IMR-90 (cell line): ENCODE data around the gene ZBTB7B. TPM values are rescaled to one million over a fixed set of nuclear protein-coding genes. Genes with fewer than 3 reads are reported as not detected.

ENCODE experiments used
- ATAC-seq: fragments of 200-7000 bp; cut with Tn5 transposase; 2 replicates; pipeline ENCODE4 v1.9.1; 2020; ENCODE audit warnings: low read depth, mild to moderate bottlenecking, moderate library complexity
- BruUV-seq: library from RNA; stranded (reverse); fragments of 400-500 nt; replicated peaks from 2 replicates; lab custom pipeline; 2021; lab: Mats Ljungman, UMichigan
- CTCF ChIA-PET: fragments of 300-600 bp; formaldehyde crosslinking; extraction: SDS; loops from one replicate; lab custom pipeline; 2021; ENCODE audit warnings: antibody characterized with exemption; lab: Yijun Ruan, JAX
- POLR2A ChIA-PET: fragments of 300-600 bp; sonication (Branson Sonifier 250); formaldehyde crosslinking; loops from one replicate; lab custom pipeline; 2022; ENCODE audit warnings: antibody characterized with exemption; ENCODE audit not compliant: unreplicated experiment; lab: Charles Lee
- DNase-seq: peaks from one replicate; pipeline ENCODE4 v3.0.0; 2013
- H2AFZ ChIP-seq: replicated peaks from 2 replicates; pipeline ENCODE3; 2013; ENCODE audit warnings: low read length, mild to moderate bottlenecking; ENCODE audit not compliant: poor library complexity
- H2AK5ac ChIP-seq: 2 replicates; pipeline ENCODE4 v1.6.1; 2013; ENCODE audit warnings: low read depth, low read length, inconsistent platforms
- H2AK9ac ChIP-seq: replicated peaks from 2 replicates; pipeline ENCODE3; 2013; ENCODE audit warnings: mild to moderate bottlenecking, low read depth, low read length, moderate library complexity; ENCODE audit not compliant: poor library complexity
- H2BK120ac ChIP-seq: 2 replicates; pipeline ENCODE4 v1.6.1; 2013; ENCODE audit warnings: low read depth, low read length, inconsistent platforms
- H2BK15ac ChIP-seq: 3 replicates; pipeline ENCODE4 v1.6.1; 2013; ENCODE audit warnings: low read depth, low read length, inconsistent platforms
- H2BK20ac ChIP-seq: 2 replicates; pipeline ENCODE4 v1.6.1; 2013; ENCODE audit warnings: low read depth, mild to moderate bottlenecking, inconsistent platforms, low read length, moderate library complexity
- H2BK5ac ChIP-seq: 2 replicates; pipeline ENCODE4 v1.6.1; 2013; ENCODE audit warnings: mild to moderate bottlenecking, low read depth, low read length, inconsistent platforms; ENCODE audit not compliant: poor library complexity, severe bottlenecking
- H3K14ac ChIP-seq: replicated peaks from 2 replicates; pipeline ENCODE4 v1.6.1; 2013; ENCODE audit warnings: low read depth, low read length, inconsistent platforms
- H3K18ac ChIP-seq: 2 replicates; pipeline ENCODE4 v1.6.1; 2013; ENCODE audit warnings: low read depth, low read length, control low read depth
- H3K23ac ChIP-seq: 2 replicates; pipeline ENCODE4 v1.6.1; 2013; ENCODE audit warnings: low read depth, low read length, inconsistent platforms
- H3K27ac ChIP-seq: 2 replicates; pipeline ENCODE4 v1.5.1; 2013; ENCODE audit warnings: mild to moderate bottlenecking, control low read depth, low read length; ENCODE audit not compliant: insufficient read depth
- H3K27me3 ChIP-seq: 2 replicates; pipeline ENCODE4 v1.6.1; 2013; ENCODE audit warnings: low read length; ENCODE audit not compliant: control insufficient read depth, insufficient read depth
- H3K36me3 ChIP-seq: 2 replicates; pipeline ENCODE4 v1.6.1; 2013; ENCODE audit warnings: low read length, mixed read lengths; ENCODE audit not compliant: control insufficient read depth, insufficient read depth
- H3K4ac ChIP-seq: 2 replicates; pipeline ENCODE4 v1.6.1; 2013; ENCODE audit warnings: low read depth, low read length, inconsistent platforms
- H3K4me1 ChIP-seq: 2 replicates; pipeline ENCODE4 v1.6.1; 2013; ENCODE audit warnings: low read length, mixed read lengths; ENCODE audit not compliant: control insufficient read depth, insufficient read depth
- H3K4me2 ChIP-seq: 2 replicates; pipeline ENCODE4 v1.6.1; 2013; ENCODE audit warnings: low read depth, mild to moderate bottlenecking, control low read depth, low read length, moderate library complexity
- H3K4me3 ChIP-seq: 2 replicates; pipeline ENCODE4 v1.5.1; 2013; ENCODE audit warnings: low read depth, mild to moderate bottlenecking, control low read depth, low read length, moderate library complexity; ENCODE audit not compliant: insufficient read depth
- H3K56ac ChIP-seq: 2 replicates; pipeline ENCODE4 v1.6.1; 2013; ENCODE audit warnings: low read length, inconsistent platforms; ENCODE audit not compliant: insufficient read depth; ENCODE audit errors: extremely low read depth
- H3K79me1 ChIP-seq, 2 experiments: 2 replicates each; pipeline ENCODE4 v1.6.1; 2013; ENCODE audit warnings: low read length in 2 of 2, inconsistent platforms in 1 of 2, low read depth in 1 of 2
- H3K9ac ChIP-seq: 2 replicates; pipeline ENCODE4 v1.6.1; 2013; ENCODE audit warnings: low read depth, low read length, control low read depth
- H3K9me1 ChIP-seq: 2 replicates; pipeline ENCODE4 v1.6.1; 2013; ENCODE audit warnings: low read length, inconsistent platforms; ENCODE audit not compliant: insufficient read depth
- H3K9me3 ChIP-seq: 2 replicates; pipeline ENCODE4 v1.6.1; 2013; ENCODE audit warnings: low read length; ENCODE audit not compliant: control insufficient read depth, insufficient read depth
- H4K20me1 ChIP-seq: 2 replicates; pipeline ENCODE4 v1.6.1; 2013; ENCODE audit warnings: low read length, inconsistent platforms; ENCODE audit not compliant: insufficient read depth
- H4K5ac ChIP-seq: 2 replicates; pipeline ENCODE4 v1.6.1; 2013; ENCODE audit warnings: mild to moderate bottlenecking, low read depth, low read length, control low read depth
- H4K8ac ChIP-seq, 2 experiments: 2 replicates each; pipeline ENCODE4 v1.6.1; 2013; ENCODE audit warnings: low read depth in 2 of 2, low read length in 2 of 2, control low read depth in 1 of 2, inconsistent platforms in 1 of 2
- H4K91ac ChIP-seq: 2 replicates; pipeline ENCODE4 v1.6.1; 2013; ENCODE audit warnings: low read depth, low read length, inconsistent platforms; ENCODE audit not compliant: insufficient read depth
- BHLHE40 ChIP-seq: fragments of 150-350 bp; IDR thresholded peaks from 2 replicates; pipeline ENCODE4 v1.6.1; 2016; ENCODE audit warnings: mild to moderate bottlenecking, low read depth, low read length
- CEBPB ChIP-seq: IDR thresholded peaks from 2 replicates; pipeline ENCODE4 v1.6.1; 2012; ENCODE audit warnings: low read depth, low read length, improper control_type of control experiment
- CHD1 ChIP-seq: IDR thresholded peaks from 2 replicates; pipeline ENCODE4 v1.6.1; 2012; ENCODE audit warnings: low read depth, low read length, improper control_type of control experiment
- ELK1 ChIP-seq: fragments of 150-350 bp; IDR thresholded peaks from 2 replicates; pipeline ENCODE4 v1.6.1; 2016; ENCODE audit warnings: low read depth, mild to moderate bottlenecking, low read length, moderate library complexity, borderline replicate concordance
- FOS ChIP-seq: fragments of 150-350 bp; IDR thresholded peaks from 2 replicates; pipeline ENCODE4 v1.6.1; 2016; ENCODE audit warnings: low read depth, low read length
- MAFK ChIP-seq: IDR thresholded peaks from 2 replicates; pipeline ENCODE4 v1.6.1; 2012; ENCODE audit warnings: low read depth, low read length, improper control_type of control experiment
- MAZ ChIP-seq: IDR thresholded peaks from 2 replicates; pipeline ENCODE4 v1.6.1; 2012; ENCODE audit warnings: low read depth, mild to moderate bottlenecking, low read length, improper control_type of control experiment, moderate library complexity, borderline replicate concordance
- MXI1 ChIP-seq: IDR thresholded peaks from 2 replicates; pipeline ENCODE4 v1.6.1; 2012; ENCODE audit warnings: low read depth, mild to moderate bottlenecking, low read length, moderate library complexity, borderline replicate concordance
- NFE2L2 ChIP-seq: fragments of 150-350 bp; IDR thresholded peaks from 2 replicates; pipeline ENCODE4 v1.6.1; 2016; ENCODE audit warnings: low read depth, mild to moderate bottlenecking, low read length
- POLR2A ChIP-seq: IDR thresholded peaks from 2 replicates; pipeline ENCODE4 v1.6.1; 2012; ENCODE audit warnings: mild to moderate bottlenecking, low read depth, low read length
- RAD21 ChIP-seq: IDR thresholded peaks from 2 replicates; pipeline ENCODE4 v1.6.1; 2012; ENCODE audit warnings: low read length, improper control_type of control experiment
- RCOR1 ChIP-seq: IDR thresholded peaks from 2 replicates; pipeline ENCODE4 v1.6.1; 2012; ENCODE audit warnings: mild to moderate bottlenecking, low read length, improper control_type of control experiment; ENCODE audit not compliant: insufficient replicate concordance
- RFX5 ChIP-seq: IDR thresholded peaks from 2 replicates; pipeline ENCODE4 v1.8.0; 2012; ENCODE audit warnings: low read depth, mild to moderate bottlenecking, low read length, moderate library complexity
- SMC3 ChIP-seq: fragments of 150-350 bp; IDR thresholded peaks from 2 replicates; pipeline ENCODE4 v1.6.1; 2016; ENCODE audit warnings: low read depth, mild to moderate bottlenecking, antibody characterized with exemption, low read length, moderate library complexity
- USF2 ChIP-seq: fragments of 150-350 bp; IDR thresholded peaks from 2 replicates; pipeline ENCODE4 v1.6.1; 2017; ENCODE audit warnings: mild to moderate bottlenecking, antibody characterized with exemption, low read length, low read depth
- WGBS, 2 experiments: methylation state at CpG; one replicate each; pipeline versions ENCODE4 v1.1.5 to v1.1.7; 2013; ENCODE audit warnings: missing lambda C conversion rate in 2 of 2; ENCODE audit not compliant: insufficient read length in 1 of 2; ENCODE audit errors: extremely low coverage in 2 of 2; 5-methylcytosine and 5-hydroxymethylcytosine counted together
- dilution Hi-C: fragments of 300-500 bp; cut with HindIII; formaldehyde crosslinking; loops from one replicate; pipeline ENCODE4 v1.14.3; 2018; ENCODE audit warnings: low sequenced_read_pairs; ENCODE audit not compliant: unreplicated experiment
- in situ Hi-C: fragments of 300-500 bp; cut with MboI; formaldehyde crosslinking; loops from 3 replicates; pipeline ENCODE4 v1.14.3; 2019; ENCODE audit warnings: low sequenced_read_pairs, inconsistent platforms, mixed read lengths
- intact Hi-C: fragments of 100-400 bp; cut with micrococcal nuclease; formaldehyde crosslinking; loops from 2 replicates; pipeline ENCODE4 v1.10.0; 2022
- polyA plus RNA-seq, 3 experiments: library from polyadenylated mRNA; depleted of rRNA; stranded (reverse); fragments of >200 nt; gene quantifications; 2 replicates each; pipeline ENCODE4 v1.2.3, GENCODE V29; 2012; ENCODE audit warnings: low replicate concordance in 1 of 3
- total RNA-seq: library from RNA; depleted of rRNA; stranded (reverse); fragments of >200 nt; gene quantifications from 2 replicates; pipeline ENCODE4 v1.2.3, GENCODE V29; 2012

ZBTB7B gene
- total and polyA plus RNA-seq, 2 of the 4 experiments (the other 2 are of a cell fraction), result 7.7 to 17.4 TPM

DNA sequence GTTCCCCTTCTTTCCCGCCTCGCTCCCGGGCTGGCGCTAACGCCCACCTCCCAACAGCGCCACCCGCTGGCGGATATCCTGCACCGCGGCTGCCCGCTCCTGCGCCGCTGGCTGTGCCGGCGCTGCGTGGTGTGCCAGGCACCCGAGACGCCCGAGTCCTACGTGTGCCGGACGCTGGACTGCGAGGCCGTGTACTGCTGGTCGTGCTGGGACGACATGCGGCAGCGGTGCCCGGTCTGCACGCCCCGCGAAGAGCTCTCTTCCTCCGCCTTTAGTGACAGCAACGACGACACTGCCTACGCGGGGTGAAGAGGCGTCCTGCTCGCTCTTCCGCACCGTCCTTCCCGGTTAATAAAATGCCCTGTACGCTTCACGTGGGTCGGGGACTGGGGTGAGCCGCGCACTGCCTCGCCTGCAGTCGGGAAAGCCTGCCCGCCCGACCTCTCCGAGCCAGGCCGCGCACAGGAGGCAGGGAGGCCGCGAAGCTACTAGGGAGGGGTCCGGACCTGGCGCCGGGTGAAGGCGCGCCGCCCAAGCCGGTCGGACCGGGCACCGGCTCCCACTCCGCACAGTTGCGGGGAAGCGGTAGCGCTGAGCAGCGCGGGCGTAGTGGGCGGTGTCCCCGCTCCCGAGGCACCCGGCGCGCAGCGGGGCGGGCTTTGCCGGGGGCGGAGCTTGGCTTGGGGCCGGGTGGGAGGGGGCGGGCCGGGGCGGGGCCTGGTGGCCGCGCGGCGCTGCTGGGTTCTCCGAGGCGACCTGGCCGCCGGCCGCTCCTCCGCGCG, 48.1 kb downstream of the ZBTB7B start, which contains the start of gene ADAM15:
ADAM15 (plus strand) TSS at position 757 of the 782 bp plus-strand sequence. CDS start 71 bp downstream, outside the sequence.
- ChIA-PET POLR2A (interaction anchor here (0.6 kb wide), 4 partner anchors 41 to 727 kb away, joined by 3 to 7 read pairs (median 3); partner anchors contain the start of gene SHC1), CTCF (interaction anchor here (1.0 to 1.3 kb wide), 4 partner anchors 10 to 34 kb away, joined by 3 to 7 read pairs (median 3); no protein-coding TSS in a partner anchor)
- Histone ChIP-seq H3K23ac (peak within 1 kb of the TSS; percentile 76), H3K4ac (peak within 1 kb of the TSS; percentile 55), H4K8ac (peak within 1 kb of the TSS; percentile 55 to 80; a peak in 3 of 4 replicates), H2BK20ac (no peak within 1 kb of the TSS), H3K56ac (peak within 1 kb of the TSS; percentile 35; the same call in 1 of the 2 replicates), H3K9me1 (peaks cover 5% of the 10 kb centered on the region; the same call in 1 of the 2 replicates), H3K18ac (0 out of 2 replicates have a peak within 1 kb of the TSS, but pooled peaks have one; percentile 6), H3K4me2 (peak within 1 kb of the TSS; percentile 93), H3K27ac (peak within 1 kb of the TSS; percentile 43; the same call in 1 of the 2 replicates), H3K36me3 (peaks cover 2% of the 10 kb centered on the region; the same call in 1 of the 2 replicates), H3K9me3 (no peaks in the 10 kb centered on the region), H4K20me1 (no peaks in the 10 kb centered on the region; the same call in 1 of the 2 replicates), H2AK5ac (peak within 1 kb of the TSS; percentile 33), H3K4me1 (peaks cover 8% of the 10 kb centered on the region), H2BK120ac (peak within 1 kb of the TSS; percentile 20; the same call in 1 of the 2 replicates), H3K9ac (peak within 1 kb of the TSS; percentile 62), H2BK15ac (peak within 1 kb of the TSS; percentile 20; the same call in 1 of the 3 replicates), H2AK9ac (peak within 1 kb of the TSS; percentile 96), H3K14ac (peak within 1 kb of the TSS; percentile 69; the same call in 1 of the 2 replicates), H4K5ac (no peak within 1 kb of the TSS; the same call in 1 of the 2 replicates), H2BK5ac (peak within 1 kb of the TSS; percentile 43), H3K4me3 (peak within 1 kb of the TSS; percentile 75), H3K79me1 (peaks cover 0 to 15% of the 10 kb centered on the region in 2 experiments; a peak in 2 of 4 replicates), H2AFZ (peak within 1 kb of the TSS; percentile 99), H4K91ac (peak within 1 kb of the TSS; percentile 60), H3K27me3 (no peaks in the 10 kb centered on the region)
- dilution Hi-C loops (no loop called here), in situ Hi-C loops (loop anchor here (10.0 kb wide), 1 partner anchor 96 kb away; the partner anchor contains the start of gene PBXIP1), intact Hi-C loops (loop anchor here (5.0 kb wide), 1 partner anchor 48 kb away; the partner anchor contains the start of gene ZBTB7B)
- ATAC-seq (peak; percentile 85), DNase-seq (peak; percentile 53)
- 2% methylated on average over 44 of the region's 99 CpGs; no CpG with 5 or more reads in 1 of the 2 experiments for WGBS, 2 experiments
- BruUV-seq, result no TSS peak
- TF ChIP-seq SMC3, result peak; percentile 60
- TF ChIP-seq MAFK, result no peak
- no peak for TF ChIP-seq FOS
- no peak for TF ChIP-seq CEBPB
- no peak for TF ChIP-seq USF2
- TF ChIP-seq POLR2A, result no peak
- no peak for TF ChIP-seq RCOR1
- peak; percentile 29; the same call in 1 of the 2 replicates for TF ChIP-seq MAZ
- no peak for TF ChIP-seq RFX5
- peak; percentile 34; the same call in 1 of the 2 replicates for TF ChIP-seq MXI1
- no peak for TF ChIP-seq CHD1
- peak; percentile 53 for TF ChIP-seq RAD21
- TF ChIP-seq ELK1, result no peak
- TF ChIP-seq NFE2L2, result no peak
- TF ChIP-seq BHLHE40, result peak; percentile 46; the same call in 1 of the 2 replicates
